WERI-Rb-1 (cell line): ENCODE measurements around the gene PTPRD.

Experiments used
- DNase-seq: peaks from one replicate; pipeline ENCODE4 v3.0.0-alpha.2; 2020
- H3K27ac ChIP-seq: fragments of 250-450 bp; sonication (Bioruptor Pico); 2 replicates; pipeline ENCODE4 v1.5.1; 2020; ENCODE audit warnings: mild to moderate bottlenecking, moderate library complexity
- H3K27me3 ChIP-seq: fragments of 250-450 bp; sonication (Bioruptor Pico); 2 replicates; pipeline ENCODE4 v1.5.1; 2021; ENCODE audit warnings: mild to moderate bottlenecking, low read depth, moderate library complexity; ENCODE audit not compliant: insufficient read depth, severe bottlenecking
- H3K36me3 ChIP-seq: fragments of 250-450 bp; sonication (Bioruptor Pico); 2 replicates; pipeline ENCODE4 v1.5.1; 2020; ENCODE audit warnings: mild to moderate bottlenecking, moderate library complexity
- H3K4me3 ChIP-seq: 2 replicates; pipeline ENCODE4 v1.5.1; 2011; ENCODE audit warnings: low read depth, mild to moderate bottlenecking, control low read depth, low read length
- H3K9me3 ChIP-seq: fragments of 250-450 bp; sonication (Bioruptor Pico); 2 replicates; pipeline ENCODE4 v1.5.1; 2021; ENCODE audit warnings: mild to moderate bottlenecking, moderate library complexity; ENCODE audit not compliant: severe bottlenecking
- TF ChIP-seq, protein P1 (sequence below): IDR thresholded peaks from 2 replicates; pipeline ENCODE4 v1.5.1; 2011; ENCODE audit warnings: low read depth, mild to moderate bottlenecking, control low read depth, inconsistent platforms, low read length

Gene PTPRD

DNA sequence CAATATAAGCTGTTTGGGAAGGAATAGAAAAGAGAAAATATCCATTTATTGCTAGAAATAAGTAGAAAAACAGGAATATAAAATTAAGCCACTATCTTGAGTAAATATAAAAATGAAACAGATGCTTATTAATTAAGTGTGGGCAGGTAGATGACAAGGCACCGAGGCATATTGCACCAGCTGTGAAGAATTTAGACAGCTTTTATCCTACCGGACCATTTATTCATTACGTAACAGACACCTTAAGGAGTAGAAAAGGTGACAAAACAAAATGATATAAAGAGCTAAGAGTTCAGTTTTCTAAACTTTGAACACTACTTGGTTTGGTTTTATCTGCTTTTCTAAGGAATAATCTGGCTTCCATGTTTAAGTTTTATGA lies 404.1 kb downstream of the PTPRD start:
- Histone ChIP-seq H3K9me3 (no peaks in the 10 kb centered on the region), H3K36me3 (no peaks in the 10 kb centered on the region), H3K27ac (no peak overlapping the region), H3K4me3 (no peak overlapping the region), H3K27me3 (no peaks in the 10 kb centered on the region)
- TF ChIP-seq, protein P1, sequence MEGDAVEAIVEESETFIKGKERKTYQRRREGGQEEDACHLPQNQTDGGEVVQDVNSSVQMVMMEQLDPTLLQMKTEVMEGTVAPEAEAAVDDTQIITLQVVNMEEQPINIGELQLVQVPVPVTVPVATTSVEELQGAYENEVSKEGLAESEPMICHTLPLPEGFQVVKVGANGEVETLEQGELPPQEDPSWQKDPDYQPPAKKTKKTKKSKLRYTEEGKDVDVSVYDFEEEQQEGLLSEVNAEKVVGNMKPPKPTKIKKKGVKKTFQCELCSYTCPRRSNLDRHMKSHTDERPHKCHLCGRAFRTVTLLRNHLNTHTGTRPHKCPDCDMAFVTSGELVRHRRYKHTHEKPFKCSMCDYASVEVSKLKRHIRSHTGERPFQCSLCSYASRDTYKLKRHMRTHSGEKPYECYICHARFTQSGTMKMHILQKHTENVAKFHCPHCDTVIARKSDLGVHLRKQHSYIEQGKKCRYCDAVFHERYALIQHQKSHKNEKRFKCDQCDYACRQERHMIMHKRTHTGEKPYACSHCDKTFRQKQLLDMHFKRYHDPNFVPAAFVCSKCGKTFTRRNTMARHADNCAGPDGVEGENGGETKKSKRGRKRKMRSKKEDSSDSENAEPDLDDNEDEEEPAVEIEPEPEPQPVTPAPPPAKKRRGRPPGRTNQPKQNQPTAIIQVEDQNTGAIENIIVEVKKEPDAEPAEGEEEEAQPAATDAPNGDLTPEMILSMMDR: no peak
- no peak for DNase-seq

DNA sequence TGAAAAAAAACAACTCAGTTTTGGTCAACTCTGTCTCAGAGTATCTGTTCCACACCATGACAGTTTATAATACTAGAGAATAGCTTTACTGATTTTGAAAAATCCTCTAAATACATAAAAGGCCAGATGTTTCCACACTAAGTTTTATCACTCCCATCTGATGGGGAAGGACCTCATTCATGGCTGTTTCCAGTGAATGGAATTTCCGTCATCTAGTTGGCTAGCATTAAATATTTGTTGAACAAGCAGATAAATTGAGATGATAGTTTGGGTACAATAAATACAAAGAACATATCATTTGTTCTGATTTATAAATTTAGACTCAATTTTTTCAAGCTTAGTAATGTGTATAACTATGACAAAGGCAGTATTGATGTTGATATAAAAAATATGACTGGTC lies 408.5 kb downstream of the PTPRD start:
- no peak for DNase-seq
- no peak overlapping the region for H3K4me3 ChIP-seq
- no peaks in the 10 kb centered on the region for H3K36me3 ChIP-seq
- no peaks in the 10 kb centered on the region for H3K9me3 ChIP-seq
- TF ChIP-seq, protein P1: no peak
- H3K27me3 ChIP-seq: no peaks in the 10 kb centered on the region
- no peak overlapping the region for H3K27ac ChIP-seq

DNA sequence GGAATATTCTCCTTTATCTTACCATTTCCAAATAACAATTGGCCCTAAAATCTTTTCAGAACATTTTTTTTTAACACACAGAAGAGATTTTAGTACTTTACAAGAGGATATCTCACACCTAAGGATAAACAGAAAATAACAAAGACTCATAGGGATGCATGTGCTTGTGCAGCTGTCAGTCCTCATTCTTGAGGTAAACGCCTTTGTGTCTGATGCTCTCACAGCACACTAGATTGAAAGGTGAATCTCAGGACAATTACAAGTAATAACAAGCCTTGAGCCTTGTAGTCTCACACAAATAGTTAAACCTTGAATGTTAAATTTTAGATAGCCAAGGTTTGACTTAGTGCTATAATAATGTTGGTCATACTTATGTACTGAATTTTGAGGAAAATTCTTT lies 439.2 kb downstream of the PTPRD start:
- Histone ChIP-seq H3K27ac (no peak overlapping the region), H3K9me3 (no peaks in the 10 kb centered on the region), H3K4me3 (no peak overlapping the region), H3K36me3 (no peaks in the 10 kb centered on the region), H3K27me3 (no peaks in the 10 kb centered on the region)
- TF ChIP-seq, protein P1: no peak
- no peak for DNase-seq

DNA sequence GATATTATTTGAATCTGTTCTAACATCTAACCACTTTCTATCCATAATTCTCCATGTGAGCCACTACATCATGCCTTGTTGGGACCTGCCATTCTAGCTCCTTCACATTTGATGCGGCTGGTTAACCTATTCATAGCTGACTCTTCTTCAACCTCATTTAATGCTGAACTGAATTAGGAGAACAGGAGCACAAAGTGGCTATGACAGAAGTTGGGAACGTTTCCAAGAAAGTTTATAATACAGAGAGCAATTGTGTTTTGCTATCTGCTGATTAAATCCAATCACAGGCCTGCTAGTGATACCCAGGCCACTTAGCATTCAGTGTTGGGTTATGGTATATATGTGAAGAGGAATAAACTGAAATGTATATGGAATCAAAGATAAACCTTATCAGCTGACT lies 440.3 kb downstream of the PTPRD start:
- Histone ChIP-seq H3K4me3 (no peak overlapping the region), H3K9me3 (no peaks in the 10 kb centered on the region), H3K27me3 (no peaks in the 10 kb centered on the region), H3K36me3 (no peaks in the 10 kb centered on the region), H3K27ac (no peak overlapping the region)
- TF ChIP-seq, protein P1: no peak
- DNase-seq: no peak

DNA sequence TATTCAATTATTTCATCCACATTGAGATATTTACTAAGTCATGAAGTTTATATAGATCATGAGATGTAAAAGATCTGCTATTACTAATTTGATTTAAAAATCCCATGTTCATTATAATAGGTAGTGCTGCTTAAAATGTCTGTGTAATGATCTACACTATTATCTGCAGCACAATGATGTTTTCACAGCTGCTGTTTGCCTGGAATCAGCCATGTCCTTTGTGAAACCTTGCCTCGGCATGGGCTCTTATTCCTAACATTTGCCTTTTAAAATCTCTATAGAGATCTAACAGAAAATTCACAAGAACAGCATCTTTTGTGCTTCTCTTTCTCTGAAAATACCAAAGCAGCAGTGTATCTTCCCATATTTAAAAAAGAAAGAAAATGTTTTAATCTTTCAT lies 444.6 kb downstream of the PTPRD start:
- H3K4me3 ChIP-seq: no peak overlapping the region
- no peaks in the 10 kb centered on the region for H3K36me3 ChIP-seq
- H3K27ac ChIP-seq: no peak overlapping the region
- DNase-seq: no peak
- no peaks in the 10 kb centered on the region for H3K27me3 ChIP-seq
- no peaks in the 10 kb centered on the region for H3K9me3 ChIP-seq
- TF ChIP-seq, protein P1: no peak

DNA sequence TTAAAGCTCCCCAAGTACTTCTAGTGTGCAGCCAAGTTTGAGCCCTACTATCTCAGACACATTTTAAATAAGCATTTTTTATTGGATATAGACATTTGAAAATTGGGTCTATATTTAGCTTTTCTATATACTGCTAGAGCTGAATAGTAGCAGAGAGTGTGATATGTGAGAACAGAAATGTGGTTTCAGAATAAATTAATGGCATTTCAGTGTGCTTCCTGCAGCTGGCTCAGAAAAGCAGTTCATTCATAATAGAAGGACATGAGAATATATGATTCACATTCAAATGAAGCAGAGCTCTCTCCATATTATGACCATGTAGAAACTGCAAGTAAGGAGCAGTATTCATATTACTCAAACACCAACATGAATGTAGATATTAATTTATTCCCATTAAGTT lies 464.0 kb downstream of the PTPRD start:
- Histone ChIP-seq H3K4me3 (no peak overlapping the region), H3K9me3 (peaks cover 3% of the 10 kb centered on the region), H3K27me3 (no peaks in the 10 kb centered on the region), H3K36me3 (no peaks in the 10 kb centered on the region), H3K27ac (no peak overlapping the region)
- TF ChIP-seq, protein P1: no peak
- DNase-seq: no peak
